KMS-11 (cell line): ENCODE data around the gene NXT2.

Experiments used
- H2AFZ ChIP-seq: fragments of 200-600 bp; sonication (generic); 2 replicates; pipeline ENCODE4 v1.6.1; 2016; ENCODE audit warnings: antibody characterized with exemption, mixed run types, low read depth
- H3K27ac ChIP-seq: fragments of 200-600 bp; sonication (generic); 2 replicates; pipeline ENCODE4 v1.6.1; 2016; ENCODE audit warnings: mild to moderate bottlenecking, mixed run types
- H3K27me3 ChIP-seq: fragments of 200-600 bp; sonication (generic); 2 replicates; pipeline ENCODE4 v1.6.1; 2017; ENCODE audit warnings: mild to moderate bottlenecking, low read depth, mixed run types, moderate library complexity; ENCODE audit not compliant: insufficient read depth
- H3K36me3 ChIP-seq: fragments of 200-600 bp; sonication (generic); 2 replicates; pipeline ENCODE4 v1.6.1; 2017; ENCODE audit warnings: mild to moderate bottlenecking, mixed run types; ENCODE audit not compliant: insufficient read depth
- H3K4me1 ChIP-seq: fragments of 200-600 bp; sonication (generic); 2 replicates; pipeline ENCODE4 v1.6.1; 2016; ENCODE audit warnings: mild to moderate bottlenecking, low read depth, mixed run types; ENCODE audit not compliant: poor library complexity, severe bottlenecking
- H3K4me2 ChIP-seq: fragments of 200-600 bp; sonication (generic); 2 replicates; pipeline ENCODE4 v1.7.0; 2016; ENCODE audit warnings: mild to moderate bottlenecking, mixed run types
- H3K4me3 ChIP-seq: fragments of 200-600 bp; sonication (generic); IDR thresholded peaks from 2 replicates; pipeline ENCODE4 v1.6.1; 2017; ENCODE audit warnings: low read depth, low read length, mixed read lengths; ENCODE audit not compliant: insufficient read depth
- H3K79me2 ChIP-seq: fragments of 200-600 bp; sonication (generic); 2 replicates; pipeline ENCODE4 v1.6.1; 2016; ENCODE audit warnings: low read depth, mixed run types; ENCODE audit not compliant: insufficient read depth
- H3K9ac ChIP-seq: fragments of 200-600 bp; sonication (generic); 2 replicates; pipeline ENCODE4 v1.6.1; 2016; ENCODE audit warnings: mild to moderate bottlenecking, mixed run types
- H4K20me1 ChIP-seq: fragments of 200-600 bp; sonication (generic); 2 replicates; pipeline ENCODE4 v1.6.1; 2016; ENCODE audit warnings: mild to moderate bottlenecking, mixed run types; ENCODE audit not compliant: insufficient read depth
- CTCF ChIP-seq: fragments of 200-600 bp; sonication (generic); conservative IDR thresholded peaks from 2 replicates; pipeline ENCODE4 v1.6.1; 2017; ENCODE audit warnings: low read depth, mild to moderate bottlenecking, antibody characterized with exemption, low read length, moderate library complexity, mixed read lengths

The NXT2 gene

GRCh38 chrX:109533005-109533404, 3.6 kb upstream of the NXT2 start:
- Histone ChIP-seq H3K4me2 (no peak overlapping the region), H3K36me3 (no peaks in the 10 kb centered on the region), H3K27me3 (no peaks in the 10 kb centered on the region), H2AFZ (no peak overlapping the region), H3K4me3 (no peak overlapping the region), H3K9ac (no peak overlapping the region), H3K4me1 (peaks cover 11% of the 10 kb centered on the region), H4K20me1 (no peaks in the 10 kb centered on the region), H3K27ac (no peak overlapping the region), H3K79me2 (0 out of 2 replicates have a peak, but pooled peaks cover 5% of the 10 kb centered on the region)
- TF ChIP-seq CTCF = no peak

- Histone ChIP-seq H3K4me2 (no peak overlapping the region), H3K9ac (no peak overlapping the region), H3K36me3 (no peaks in the 10 kb centered on the region), H2AFZ (no peak overlapping the region), H3K27me3 (no peaks in the 10 kb centered on the region), H3K27ac (no peak overlapping the region), H3K4me1 (peaks cover 12% of the 10 kb centered on the region), H3K79me2 (0 out of 2 replicates have a peak, but pooled peaks cover 5% of the 10 kb centered on the region), H4K20me1 (no peaks in the 10 kb centered on the region), H3K4me3 (no peak overlapping the region)
- TF ChIP-seq CTCF = no peak
These were observed 3.0 kb upstream of the NXT2 start for GRCh38 chrX:109533631-109534030.

- no peaks in the 10 kb centered on the region for H3K27me3 ChIP-seq
- H4K20me1 ChIP-seq = no peaks in the 10 kb centered on the region
- H3K36me3 ChIP-seq = no peaks in the 10 kb centered on the region
- H3K27ac ChIP-seq = no peak overlapping the region
- H3K4me3 ChIP-seq = no peak overlapping the region
- no peak overlapping the region for H2AFZ ChIP-seq
- H3K4me2 ChIP-seq = no peak overlapping the region
- H3K4me1 ChIP-seq = peaks cover 12% of the 10 kb centered on the region
- H3K9ac ChIP-seq = no peak overlapping the region
- TF ChIP-seq CTCF = no peak
- H3K79me2 ChIP-seq = 0 out of 2 replicates have a peak, but pooled peaks cover 5% of the 10 kb centered on the region
These were observed 1.7 kb upstream of the NXT2 start for GRCh38 chrX:109534933-109535332.

- Histone ChIP-seq H3K36me3 (no peaks in the 10 kb centered on the region), H2AFZ (peak overlapping the region; percentile 90; the same call in 1 of the 2 replicates), H3K4me2 (no peak overlapping the region), H3K4me1 (peaks cover 12% of the 10 kb centered on the region), H3K27me3 (no peaks in the 10 kb centered on the region), H4K20me1 (no peaks in the 10 kb centered on the region), H3K27ac (no peak overlapping the region), H3K9ac (no peak overlapping the region), H3K79me2 (0 out of 2 replicates have a peak, but pooled peaks cover 5% of the 10 kb centered on the region), H3K4me3 (no peak overlapping the region)
- no peak for TF ChIP-seq CTCF
These were observed 1.1 kb upstream of the NXT2 start for GRCh38 chrX:109535578-109535977.
